ENCODE results near the gene MYH9.

DNA sequence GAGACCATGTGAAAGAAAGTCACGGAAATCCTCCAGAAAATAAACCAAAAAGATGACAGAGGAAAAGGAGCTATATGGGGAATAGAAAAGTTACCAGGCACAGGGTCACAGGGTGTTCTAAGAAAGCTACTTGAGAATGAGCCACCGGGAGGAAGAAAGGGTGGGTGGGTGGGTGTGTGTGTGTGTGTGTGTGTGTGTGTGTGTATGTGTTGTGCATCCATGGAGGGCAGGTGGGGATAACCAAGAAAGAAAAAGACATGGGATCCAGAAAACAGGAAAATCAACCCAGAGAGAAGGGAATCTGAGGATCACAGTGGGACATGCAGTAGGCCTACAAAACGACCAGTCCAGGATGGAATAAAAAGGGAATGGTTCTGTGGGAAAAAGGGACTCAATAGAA is 152.2 kb downstream of the MYH9 start:
- TF ChIP-seq, protein P1, sequence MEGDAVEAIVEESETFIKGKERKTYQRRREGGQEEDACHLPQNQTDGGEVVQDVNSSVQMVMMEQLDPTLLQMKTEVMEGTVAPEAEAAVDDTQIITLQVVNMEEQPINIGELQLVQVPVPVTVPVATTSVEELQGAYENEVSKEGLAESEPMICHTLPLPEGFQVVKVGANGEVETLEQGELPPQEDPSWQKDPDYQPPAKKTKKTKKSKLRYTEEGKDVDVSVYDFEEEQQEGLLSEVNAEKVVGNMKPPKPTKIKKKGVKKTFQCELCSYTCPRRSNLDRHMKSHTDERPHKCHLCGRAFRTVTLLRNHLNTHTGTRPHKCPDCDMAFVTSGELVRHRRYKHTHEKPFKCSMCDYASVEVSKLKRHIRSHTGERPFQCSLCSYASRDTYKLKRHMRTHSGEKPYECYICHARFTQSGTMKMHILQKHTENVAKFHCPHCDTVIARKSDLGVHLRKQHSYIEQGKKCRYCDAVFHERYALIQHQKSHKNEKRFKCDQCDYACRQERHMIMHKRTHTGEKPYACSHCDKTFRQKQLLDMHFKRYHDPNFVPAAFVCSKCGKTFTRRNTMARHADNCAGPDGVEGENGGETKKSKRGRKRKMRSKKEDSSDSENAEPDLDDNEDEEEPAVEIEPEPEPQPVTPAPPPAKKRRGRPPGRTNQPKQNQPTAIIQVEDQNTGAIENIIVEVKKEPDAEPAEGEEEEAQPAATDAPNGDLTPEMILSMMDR (IDR thresholded peaks at IDR 0.05): no peak
- TF ChIP-seq POLR2AphosphoS5 (IDR thresholded peaks at IDR 0.05): no peak

Data from esophagus muscularis mucosa (tissue), 3 donors.